Transverse colon (tissue), 3 donors: Measurements from ENCODE around the gene CD52.

Source experiments
- CTCF ChIP-seq, 5 experiments: fragments of 200-600 bp in 3 of 5; fragments of 450-650 bp in 2 of 5; sonication (generic) in 3 of 5; IDR thresholded peaks; 1 replicate in 2 of 5; 2 replicates in 3 of 5; pipeline ENCODE4 v1.5.1; 2016 to 2017; ENCODE audit warnings: antibody characterized with exemption in 5 of 5, inconsistent platforms in 3 of 5, mild to moderate bottlenecking in 2 of 5, moderate library complexity in 1 of 5
- EP300 ChIP-seq: sonication (generic); formaldehyde crosslinking; IDR thresholded peaks from one replicate; pipeline ENCODE4 v1.6.1; 2017; ENCODE audit warnings: antibody characterized with exemption, low read depth

- TF ChIP-seq CTCF (IDR thresholded peaks at IDR 0.05) = no peak
- no peak for TF ChIP-seq EP300
Observed at GRCh38 chr1:26351590-26352337, 34.0 kb downstream of the CD52 start.
